Stimulated activated CD8-positive, alpha-beta memory T cell treated with anti-CD3 and anti-CD28 coated beads, Interleukin-12 subunit alpha, Interleukin-12 subunit beta, amount 100 ng/mL, for 4 hours (primary cell): ENCODE results near the gene TSPAN18.

ENCODE experiments used
- DNase-seq: peaks from one replicate; pipeline ENCODE4 v3.0.0-alpha.2; 2020; ENCODE audit warnings: low read depth

TSPAN18 gene

GRCh38 chr11:44980533-44981427 is 254.0 kb downstream of the TSPAN18 start:
- no peak for DNase-seq
